ENCODE data around the gene ROM1. TPM values are rescaled to one million over a fixed set of nuclear protein-coding genes. Genes with fewer than 3 reads are reported as not detected.

The ROM1 gene
- polyA plus RNA-seq, 1 donor (not counting 4 experiments of a cell fraction or from before 2014, with no cell fraction given): 1.5 TPM

GRCh38 chr11:62603072-62603408, 10.0 kb upstream of the ROM1 start:
- Histone ChIP-seq H3K4me2 (ENCODE audit: control insufficient read depth, extremely low read depth, insufficient read depth, low read depth, low read length) (peak overlapping the region; percentile 80), H3K4me1 (ENCODE audit: control insufficient read depth, extremely low read depth, insufficient read depth, low read length) (peaks cover 14% of the 10 kb centered on the region), H4K20me1 (ENCODE audit: control insufficient read depth, extremely low read depth, insufficient read depth, low read length) (no peaks in the 10 kb centered on the region), H3K36me3 (ENCODE audit: control insufficient read depth in 2 of 2, extremely low read depth in 1 of 2, insufficient read depth in 2 of 2, low read length in 2 of 2) (peaks cover 13 to 18% of the 10 kb centered on the region in 2 experiments), H3K79me2 (ENCODE audit: control insufficient read depth, insufficient read depth, low read length) (peaks cover 30% of the 10 kb centered on the region), H3K27me3 (ENCODE audit: control insufficient read depth, extremely low read depth, insufficient read depth, low read length) (no peaks in the 10 kb centered on the region), H2AFZ (ENCODE audit: control insufficient read depth, low read length) (no peak overlapping the region), H3K4me3 (ENCODE audit: control insufficient read depth in 2 of 3, extremely low read depth in 1 of 3, insufficient read depth in 2 of 3, low read depth in 1 of 3, low read length in 3 of 3) (peak overlapping the region in 2 of 3 experiments; percentile 38 to 86), H3K9me1 (ENCODE audit: control insufficient read depth, extremely low read depth, insufficient read depth, low read length) (no peaks in the 10 kb centered on the region), H3K27ac (ENCODE audit: control insufficient read depth, insufficient read depth, low read length) (no peak overlapping the region), H3K9me3 (ENCODE audit: control insufficient read depth, low read depth, low read length) (no peaks in the 10 kb centered on the region), H3K9ac (ENCODE audit: control insufficient read depth, extremely low read depth, insufficient read depth, low read length) (peak overlapping the region; percentile 70)
- no peak for TF ChIP-seq CTCF (optimal IDR thresholded peaks at IDR 0.05 in 1 of 3, IDR thresholded peaks at IDR 0.05 in 1 of 3, conservative IDR thresholded peaks at IDR 0.05 in 1 of 3; ENCODE audit: extremely low read depth in 1 of 3, insufficient read depth in 2 of 3, low read length in 3 of 3)
- no peak for TF ChIP-seq EZH2 (IDR thresholded peaks at IDR 0.05; ENCODE audit: low read length)
- DNase-seq (ENCODE audit: low read depth, low spot score) (no peak), FAIRE-seq (no peak)
- dilution Hi-C loops (cut with MboI; ENCODE audit: extremely low pct_ligation_motif_present, low sequenced_read_pairs): no loop called here

DNA sequence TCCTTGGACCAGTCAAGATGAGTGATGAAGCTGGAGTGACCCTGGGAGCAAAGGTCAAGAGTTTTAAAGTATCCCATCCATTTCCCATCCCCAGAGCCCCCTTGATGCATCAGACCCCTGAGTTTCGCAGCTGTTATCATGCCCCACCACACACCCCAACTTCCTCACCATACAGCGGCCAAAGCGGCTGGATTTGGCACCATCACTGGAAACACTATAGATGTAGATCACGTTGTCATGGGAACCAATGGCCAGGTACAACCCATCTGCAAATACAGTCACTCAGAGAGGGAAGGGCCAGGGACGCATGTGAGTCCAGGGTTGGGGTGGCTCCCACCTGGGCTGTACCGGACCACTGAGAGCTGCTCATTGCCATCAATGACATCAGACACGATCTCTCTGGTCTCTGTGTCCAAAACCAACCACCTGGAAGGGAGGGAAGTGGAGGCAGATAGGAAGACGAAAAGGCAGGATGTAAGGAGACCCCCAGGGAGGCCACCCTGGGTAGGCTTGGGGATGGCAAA, 9.2 kb upstream of the ROM1 start:
- Histone ChIP-seq H3K9me1 (ENCODE audit: control insufficient read depth, extremely low read depth, insufficient read depth, low read length) (no peaks in the 10 kb centered on the region), H3K9me3 (ENCODE audit: control insufficient read depth, low read depth, low read length) (no peaks in the 10 kb centered on the region), H3K27me3 (ENCODE audit: control insufficient read depth, extremely low read depth, insufficient read depth, low read length) (no peaks in the 10 kb centered on the region), H3K79me2 (ENCODE audit: control insufficient read depth, insufficient read depth, low read length) (peaks cover 22% of the 10 kb centered on the region), H3K9ac (ENCODE audit: control insufficient read depth, extremely low read depth, insufficient read depth, low read length) (no peak overlapping the region), H2AFZ (ENCODE audit: control insufficient read depth, low read length) (no peak overlapping the region), H3K4me1 (ENCODE audit: control insufficient read depth, extremely low read depth, insufficient read depth, low read length) (peaks cover 11% of the 10 kb centered on the region), H3K4me2 (ENCODE audit: control insufficient read depth, extremely low read depth, insufficient read depth, low read depth, low read length) (no peak overlapping the region), H3K36me3 (ENCODE audit: control insufficient read depth in 2 of 2, extremely low read depth in 1 of 2, insufficient read depth in 2 of 2, low read length in 2 of 2) (peaks cover 15% of the 10 kb centered on the region in 2 experiments), H4K20me1 (ENCODE audit: control insufficient read depth, extremely low read depth, insufficient read depth, low read length) (no peaks in the 10 kb centered on the region), H3K27ac (ENCODE audit: control insufficient read depth, insufficient read depth, low read length) (no peak overlapping the region), H3K4me3 (ENCODE audit: control insufficient read depth in 2 of 3, extremely low read depth in 1 of 3, insufficient read depth in 2 of 3, low read depth in 1 of 3, low read length in 3 of 3) (no peak overlapping the region)
- DNase-seq (ENCODE audit: low read depth, low spot score) (no peak), FAIRE-seq (no peak)
- no peak for TF ChIP-seq CTCF (optimal IDR thresholded peaks at IDR 0.05 in 1 of 3, IDR thresholded peaks at IDR 0.05 in 1 of 3, conservative IDR thresholded peaks at IDR 0.05 in 1 of 3; ENCODE audit: extremely low read depth in 1 of 3, insufficient read depth in 2 of 3, low read length in 3 of 3)
- no peak for TF ChIP-seq EZH2 (IDR thresholded peaks at IDR 0.05; ENCODE audit: low read length)
- dilution Hi-C loops (cut with MboI; ENCODE audit: extremely low pct_ligation_motif_present, low sequenced_read_pairs): no loop called here

All from keratinocyte (primary cell).